Activated CD4-positive, alpha-beta memory T cell treated with anti-CD3 and anti-CD28 coated beads, Interleukin-2, amount 10 ng/mL, durations not matched to agents 7 days and 5 days (primary cell): Measurements from ENCODE around the gene MPZL2. TPM values are rescaled to one million over a fixed set of nuclear protein-coding genes. Genes with fewer than 3 reads are reported as not detected.

Source experiments
- CTCF ChIA-PET: fragments of 350-600 bp; sonication (Branson Sonifier 250); formaldehyde crosslinking; loops from one replicate; lab custom pipeline; 2021; ENCODE audit warnings: antibody characterized with exemption, inconsistent platforms; lab: Charles Lee
- POLR2A ChIA-PET: fragments of 350-600 bp; sonication (Branson Sonifier 250); formaldehyde crosslinking; loops from one replicate; lab custom pipeline; 2021; ENCODE audit warnings: antibody characterized with exemption; lab: Charles Lee
- DNase-seq: peaks from one replicate; pipeline ENCODE4 v3.0.0-alpha.2; 2020
- H3K27ac Mint-ChIP-seq: one replicate; pipeline ENCODE4 v1.8.0; 2021; ENCODE audit warnings: mild to moderate bottlenecking, mixed read lengths
- H3K27me3 Mint-ChIP-seq: one replicate; pipeline ENCODE4 v1.8.0; 2021; ENCODE audit warnings: mixed read lengths
- H3K36me3 Mint-ChIP-seq: one replicate; pipeline ENCODE4 v1.8.0; 2021; ENCODE audit warnings: low read depth, mixed read lengths
- H3K4me1 Mint-ChIP-seq: one replicate; pipeline ENCODE4 v1.8.0; 2021; ENCODE audit warnings: mixed read lengths
- H3K4me3 Mint-ChIP-seq: one replicate; pipeline ENCODE4 v1.8.0; 2021; ENCODE audit warnings: mild to moderate bottlenecking, mixed read lengths
- H3K9me3 Mint-ChIP-seq: one replicate; pipeline ENCODE4 v1.8.0; 2021; ENCODE audit warnings: mixed read lengths
- total RNA-seq, 2 experiments: library from RNA; stranded (reverse); gene quantifications; one replicate each; pipeline ENCODE4 v1.2.3, GENCODE V29; 2021

The MPZL2 gene
- total RNA-seq, 2 experiments from 2014 or later, result 3.8 to 5.3 TPM

DNA sequence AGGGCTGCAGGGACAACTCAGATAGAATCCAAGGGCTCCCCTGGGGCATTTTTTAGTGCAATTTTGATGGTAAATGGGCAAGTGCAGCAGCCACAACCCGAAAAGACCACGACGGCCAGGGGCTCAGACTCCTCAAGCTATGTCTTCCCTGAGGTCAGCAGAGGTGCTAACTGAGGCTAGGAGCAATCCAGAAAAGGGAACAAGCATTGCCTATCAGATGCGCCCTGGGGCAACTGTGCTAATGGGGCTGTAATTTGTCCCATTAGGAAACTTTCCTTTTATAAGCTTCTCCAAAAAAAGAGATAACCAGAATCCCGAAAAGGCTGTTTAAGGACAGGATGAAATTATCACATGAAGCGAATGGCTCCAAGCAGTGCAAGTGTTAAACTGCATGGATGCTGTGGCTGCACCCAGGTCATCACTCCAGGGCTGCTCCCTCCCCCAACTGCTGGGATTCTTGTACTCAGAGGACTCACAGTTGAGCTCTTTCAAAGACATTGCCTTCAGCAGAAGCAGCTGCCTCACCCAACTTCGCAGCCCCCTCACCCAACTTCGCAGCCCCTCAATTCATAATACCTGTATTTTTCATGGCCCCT is 37.6 kb upstream of the MPZL2 start:
- no peaks in the 10 kb centered on the region for H3K27me3 Mint-ChIP-seq
- ChIA-PET POLR2A (no interaction called here), CTCF (interaction anchor here (0.8 to 3.1 kb wide), 9 partner anchors 9 to 130 kb away, joined by 3 to 15 read pairs (median 3); partner anchors contain the start of genes CD3D and JAML)
- H3K9me3 Mint-ChIP-seq, result no peaks in the 10 kb centered on the region
- H3K27ac Mint-ChIP-seq, result no peak overlapping the region
- no peak for DNase-seq
- H3K36me3 Mint-ChIP-seq, result peaks cover 18% of the 10 kb centered on the region
- peaks cover 26% of the 10 kb centered on the region for H3K4me1 Mint-ChIP-seq
- H3K4me3 Mint-ChIP-seq, result no peak overlapping the region

DNA sequence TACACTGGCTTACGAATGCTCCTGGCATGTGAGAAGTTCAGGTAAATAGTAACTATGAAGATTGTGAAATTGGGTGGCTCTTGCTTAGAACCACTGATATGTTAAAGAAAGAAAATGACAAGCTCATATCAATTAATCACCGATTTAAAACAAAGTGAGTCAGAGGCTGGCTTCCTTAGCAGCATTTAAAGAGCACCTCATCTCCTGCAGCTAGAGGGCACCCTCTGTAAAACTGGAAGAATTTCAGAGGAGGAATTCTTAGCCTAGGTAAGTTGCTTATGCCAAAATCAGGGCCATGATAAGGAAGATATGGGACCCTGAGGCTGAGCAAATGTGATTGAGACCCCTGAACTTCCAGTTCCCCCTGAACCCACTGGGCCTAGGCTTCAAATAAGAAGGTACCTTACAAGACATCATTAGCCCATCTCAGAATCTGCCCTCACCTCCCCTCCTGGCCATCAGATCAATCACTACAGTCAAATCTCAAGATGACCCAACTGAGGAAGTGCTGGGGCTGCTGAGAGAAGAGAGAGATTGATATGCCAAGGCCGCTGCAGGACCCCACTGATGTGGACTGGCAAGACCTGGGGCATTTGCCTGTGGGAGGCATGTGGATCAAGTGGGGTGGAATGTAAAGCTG is 31.8 kb upstream of the MPZL2 start:
- no peaks in the 10 kb centered on the region for H3K9me3 Mint-ChIP-seq
- no peaks in the 10 kb centered on the region for H3K36me3 Mint-ChIP-seq
- H3K4me1 Mint-ChIP-seq, result peaks cover 19% of the 10 kb centered on the region
- H3K27me3 Mint-ChIP-seq, result peaks cover 2% of the 10 kb centered on the region
- H3K27ac Mint-ChIP-seq, result no peak overlapping the region
- no peak overlapping the region for H3K4me3 Mint-ChIP-seq
- POLR2A ChIA-PET, result interaction anchor here (0.6 to 1.8 kb wide), 12 partner anchors 9 to 98 kb away, joined by 3 to 24 read pairs (median 4); partner anchors contain the start of genes CD3D, CD3E, MPZL3 and UBE4A
- CTCF ChIA-PET, result interaction anchor here (0.5 to 4.7 kb wide), 57 partner anchors 8 to 488 kb away, joined by 3 to 73 read pairs (median 4); partner anchors contain the start of genes ARCN1, CD3D, CD3E and CD3G
- peak; percentile 42 for DNase-seq

DNA sequence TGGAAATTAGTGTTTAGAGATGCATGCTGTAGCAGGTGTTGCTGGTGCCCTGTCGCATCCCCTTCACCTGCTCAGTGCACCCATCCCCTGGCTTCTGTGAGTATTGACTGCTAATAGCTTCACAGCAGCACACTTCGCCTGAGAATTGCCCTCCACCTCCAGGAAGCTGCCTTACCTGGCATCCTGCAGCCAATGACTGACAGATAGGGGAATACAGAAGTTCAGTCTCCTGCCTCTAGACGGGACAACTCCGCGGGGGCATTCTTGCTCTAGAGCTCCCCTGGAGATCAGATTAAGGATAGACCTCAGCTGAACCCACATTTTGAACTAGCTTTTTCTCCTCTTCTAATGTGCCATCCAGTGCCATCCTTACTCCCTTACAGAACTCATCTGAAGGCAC is 31.1 kb upstream of the MPZL2 start:
- Mint-ChIP-seq H3K27ac (no peak overlapping the region), H3K27me3 (peaks cover 3% of the 10 kb centered on the region), H3K9me3 (no peaks in the 10 kb centered on the region), H3K4me3 (no peak overlapping the region), H3K4me1 (peaks cover 24% of the 10 kb centered on the region), H3K36me3 (no peaks in the 10 kb centered on the region)
- POLR2A ChIA-PET, result interaction anchor here (0.6 to 1.8 kb wide), 14 partner anchors 10 to 219 kb away, joined by 3 to 24 read pairs (median 4); partner anchors contain the start of genes CD3D, CD3E, KMT2A and MPZL3
- no peak for DNase-seq
- CTCF ChIA-PET, result interaction anchor here (0.5 to 4.7 kb wide), 57 partner anchors 8 to 487 kb away, joined by 3 to 73 read pairs (median 4); partner anchors contain the start of genes ARCN1, CD3D, CD3E and CD3G

DNA sequence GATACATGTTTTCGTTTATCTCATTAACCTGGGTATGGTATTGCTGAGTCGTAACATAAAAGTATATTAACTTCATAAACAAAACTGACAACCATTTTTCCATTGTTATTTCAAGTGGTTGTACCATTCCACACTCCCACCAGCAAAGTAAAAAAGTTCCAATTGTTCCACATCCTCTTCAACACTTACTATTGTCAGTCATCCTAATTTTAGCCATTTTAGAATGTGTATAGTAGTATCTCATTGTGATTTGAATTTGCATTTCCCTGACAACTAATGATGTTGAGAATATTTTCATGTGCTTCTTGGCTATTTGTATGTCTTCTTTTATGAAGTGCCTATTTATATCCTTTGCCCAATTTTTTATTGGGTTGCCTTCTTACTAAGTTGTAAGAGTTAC is 30.0 kb upstream of the MPZL2 start:
- no peak for DNase-seq
- Mint-ChIP-seq H3K36me3 (peaks cover 2% of the 10 kb centered on the region), H3K9me3 (no peaks in the 10 kb centered on the region), H3K27ac (no peak overlapping the region), H3K4me1 (peaks cover 27% of the 10 kb centered on the region), H3K4me3 (no peak overlapping the region), H3K27me3 (peaks cover 3% of the 10 kb centered on the region)
- ChIA-PET CTCF (interaction anchor here (2.7 to 4.7 kb wide), 3 partner anchors 12 to 95 kb away, joined by 43 to 73 read pairs (median 49); partner anchors contain the start of genes CD3D and CD3G), POLR2A (interaction anchor here (1.4 kb wide), 1 partner anchor 142 kb away, joined by 4 read pairs; the partner anchor contains the start of gene KMT2A)

DNA sequence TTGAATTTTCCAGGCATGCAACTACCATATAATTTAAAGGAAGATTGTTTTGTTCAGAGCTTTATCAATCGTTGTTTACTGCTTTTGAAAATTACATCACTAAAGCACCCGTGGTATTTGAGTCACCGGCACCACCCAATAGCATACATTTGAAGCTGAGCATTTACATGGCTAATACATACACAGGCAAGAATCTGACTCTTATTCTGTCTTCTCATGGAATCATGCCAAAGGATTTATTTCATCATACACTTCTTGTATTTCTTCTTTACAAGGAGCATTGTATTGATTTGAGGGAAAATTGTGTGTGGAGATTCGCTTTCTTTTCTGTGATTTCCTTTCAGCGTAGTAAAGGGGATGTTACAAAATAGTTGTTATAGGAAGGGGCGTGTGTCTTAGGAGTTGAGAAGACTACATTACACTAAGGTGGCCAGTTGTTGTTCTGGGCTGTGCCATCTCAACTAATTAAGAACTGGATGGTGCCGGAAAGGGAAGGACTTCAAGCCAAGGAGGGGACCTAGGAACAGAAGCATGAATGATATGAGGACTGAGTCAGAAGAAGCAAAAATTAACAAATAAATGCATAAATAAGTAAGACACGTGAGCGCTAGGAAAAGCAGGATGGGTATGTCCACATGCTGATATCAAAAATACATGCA is 27.5 kb upstream of the MPZL2 start:
- Mint-ChIP-seq H3K4me3 (no peak overlapping the region), H3K9me3 (no peaks in the 10 kb centered on the region), H3K36me3 (peaks cover 2% of the 10 kb centered on the region), H3K27ac (no peak overlapping the region), H3K4me1 (peaks cover 27% of the 10 kb centered on the region), H3K27me3 (peaks cover 3% of the 10 kb centered on the region)
- DNase-seq, result no peak
- ChIA-PET POLR2A (interaction anchor here (0.6 to 1.2 kb wide), 6 partner anchors 9 to 89 kb away, joined by 3 to 4 read pairs (median 3); no protein-coding TSS in a partner anchor), CTCF (interaction anchor here (0.7 to 5.6 kb wide), 16 partner anchors 8 to 146 kb away, joined by 3 to 62 read pairs (median 4); partner anchors contain the start of gene CD3E)

DNA sequence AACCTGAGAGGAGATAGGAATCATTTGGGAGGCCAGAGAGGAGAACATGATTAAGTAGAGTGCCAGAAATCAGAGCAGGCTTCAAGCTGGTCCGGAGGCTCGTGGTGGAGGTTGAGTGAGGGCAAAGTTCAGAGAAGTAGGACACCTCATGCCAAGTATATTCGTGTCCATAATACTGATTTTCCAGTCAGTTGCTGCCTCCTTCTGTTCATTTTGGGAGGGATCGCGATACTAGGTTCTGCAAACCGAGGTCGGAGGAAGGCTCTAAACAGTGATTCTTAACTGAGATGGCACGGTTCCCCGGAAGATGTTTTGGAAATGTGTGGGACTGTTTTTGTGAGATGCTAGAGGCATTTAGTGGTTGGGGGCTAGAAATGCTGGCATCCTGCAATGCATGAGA is 26.8 kb upstream of the MPZL2 start:
- DNase-seq, result peak; percentile 54
- ChIA-PET POLR2A (interaction anchor here (0.6 to 1.2 kb wide), 5 partner anchors 8 to 88 kb away, joined by 3 to 4 read pairs (median 3); no protein-coding TSS in a partner anchor), CTCF (interaction anchor here (0.7 to 5.6 kb wide), 13 partner anchors 9 to 119 kb away, joined by 3 to 62 read pairs (median 4); partner anchors contain the start of gene CD3E)
- H3K36me3 Mint-ChIP-seq, result peaks cover 2% of the 10 kb centered on the region
- peaks cover 3% of the 10 kb centered on the region for H3K27me3 Mint-ChIP-seq
- peaks cover 22% of the 10 kb centered on the region for H3K4me1 Mint-ChIP-seq
- H3K9me3 Mint-ChIP-seq, result no peaks in the 10 kb centered on the region
- H3K4me3 Mint-ChIP-seq, result no peak overlapping the region
- H3K27ac Mint-ChIP-seq, result no peak overlapping the region

DNA sequence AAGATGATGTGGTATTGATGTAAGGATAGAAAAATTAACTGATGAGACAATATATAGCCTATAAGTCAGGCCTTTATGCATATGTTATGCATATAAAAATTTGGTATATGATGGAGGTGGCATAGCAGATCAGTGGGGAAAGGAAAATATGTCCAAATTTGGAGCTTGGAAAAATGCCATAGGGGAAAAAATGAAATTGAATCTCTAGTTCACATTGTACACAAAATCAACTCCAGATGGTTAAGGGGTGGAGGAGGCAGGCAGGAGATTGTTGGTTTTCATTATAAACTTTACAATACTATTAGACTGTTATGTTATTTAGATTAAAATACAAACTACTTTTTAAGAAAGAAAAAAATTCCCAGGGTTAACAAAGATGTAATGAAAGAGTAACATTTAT is 25.3 kb upstream of the MPZL2 start:
- Mint-ChIP-seq H3K4me1 (peaks cover 16% of the 10 kb centered on the region), H3K27ac (no peak overlapping the region), H3K27me3 (peaks cover 3% of the 10 kb centered on the region), H3K36me3 (peaks cover 2% of the 10 kb centered on the region), H3K9me3 (no peaks in the 10 kb centered on the region), H3K4me3 (no peak overlapping the region)
- ChIA-PET CTCF (interaction anchor here (0.6 to 5.6 kb wide), 5 partner anchors 13 to 136 kb away, joined by 3 to 62 read pairs (median 4); no protein-coding TSS in a partner anchor), POLR2A (interaction anchor here (0.9 to 1.5 kb wide), 2 partner anchors 16 to 91 kb away, joined by 3 to 7 read pairs; partner anchors contain the start of gene CD3E)
- DNase-seq, result no peak

DNA sequence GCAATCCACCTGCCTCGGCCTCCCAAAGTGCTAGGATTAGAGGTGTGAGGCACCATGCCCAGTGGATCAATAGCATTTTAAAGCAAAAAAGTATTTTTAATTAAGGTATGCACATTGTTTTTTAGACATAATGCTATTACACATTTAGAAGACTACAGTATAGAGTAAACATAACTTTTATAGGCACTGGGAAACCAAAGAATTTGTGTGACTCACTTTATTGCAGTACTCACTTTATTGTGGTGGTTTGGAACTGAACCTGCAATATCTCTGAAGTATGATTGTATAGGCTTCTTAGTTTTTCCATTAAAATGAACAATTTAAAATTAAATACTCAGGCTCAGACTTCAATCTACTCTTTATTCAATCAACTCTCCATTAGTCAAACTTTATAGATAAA is 22.9 kb upstream of the MPZL2 start:
- no peak overlapping the region for H3K4me3 Mint-ChIP-seq
- DNase-seq, result no peak
- peaks cover 30% of the 10 kb centered on the region for H3K4me1 Mint-ChIP-seq
- H3K27me3 Mint-ChIP-seq, result peaks cover 3% of the 10 kb centered on the region
- H3K9me3 Mint-ChIP-seq, result no peaks in the 10 kb centered on the region
- H3K27ac Mint-ChIP-seq, result no peak overlapping the region
- POLR2A ChIA-PET, result no interaction called here
- CTCF ChIA-PET, result interaction anchor here (1.6 to 5.6 kb wide), 2 partner anchors 9 to 88 kb away, joined by 8 to 62 read pairs; no protein-coding TSS in a partner anchor
- H3K36me3 Mint-ChIP-seq, result peaks cover 2% of the 10 kb centered on the region

DNA sequence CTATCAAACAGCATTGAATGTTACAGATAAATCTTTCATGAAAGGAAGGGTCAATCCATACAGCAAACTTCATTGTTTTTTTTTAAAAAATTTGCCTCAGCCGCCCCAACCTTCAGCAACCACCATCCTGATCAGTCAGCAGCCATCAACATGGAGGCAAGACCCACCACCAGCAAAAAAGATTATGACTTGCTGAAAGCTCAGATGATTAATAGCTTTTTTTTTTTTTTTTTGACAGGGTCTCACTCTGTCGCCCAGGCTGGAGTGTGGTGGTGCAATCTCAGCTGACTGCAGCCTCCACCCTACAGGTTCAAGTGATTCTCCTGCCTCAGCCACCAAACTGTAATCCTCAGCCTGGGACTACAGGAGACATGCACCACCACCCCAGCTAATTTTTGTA is 22.4 kb upstream of the MPZL2 start:
- Mint-ChIP-seq H3K36me3 (peaks cover 2% of the 10 kb centered on the region), H3K9me3 (no peaks in the 10 kb centered on the region), H3K27ac (no peak overlapping the region), H3K4me1 (peaks cover 29% of the 10 kb centered on the region), H3K4me3 (no peak overlapping the region), H3K27me3 (peaks cover 3% of the 10 kb centered on the region)
- POLR2A ChIA-PET, result no interaction called here
- CTCF ChIA-PET, result interaction anchor here (1.6 to 5.6 kb wide), 3 partner anchors 9 to 88 kb away, joined by 3 to 62 read pairs (median 8); no protein-coding TSS in a partner anchor
- no peak for DNase-seq

DNA sequence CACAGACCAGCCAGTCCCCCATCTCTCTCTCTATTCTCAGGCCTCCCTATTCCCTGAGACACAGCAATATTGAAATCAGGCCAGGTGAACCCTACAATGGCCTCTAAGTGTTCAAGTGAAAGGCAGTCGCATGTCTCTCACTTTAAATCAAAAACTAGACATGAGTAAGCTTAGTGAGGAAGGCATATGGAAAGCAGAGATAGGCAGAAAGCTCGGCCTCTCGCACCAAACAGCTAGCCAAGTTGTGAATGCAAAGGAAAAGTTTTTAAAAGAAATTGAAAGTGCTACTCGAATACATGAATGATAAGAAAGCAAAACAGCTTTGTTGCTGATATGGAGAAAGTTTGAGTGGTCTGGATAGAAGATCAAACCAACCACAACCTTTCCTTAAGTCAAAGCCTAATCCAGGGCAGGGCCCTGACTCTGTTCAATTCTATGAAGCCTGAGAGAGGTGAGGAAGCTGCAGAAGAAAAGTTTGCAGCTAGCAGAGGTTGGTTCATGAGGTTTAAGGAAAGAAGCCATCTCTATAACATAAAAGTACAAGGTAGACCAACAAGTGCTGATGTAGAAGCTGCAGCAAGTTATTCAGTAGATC is 19.8 kb upstream of the MPZL2 start:
- Mint-ChIP-seq H3K4me3 (no peak overlapping the region), H3K27me3 (no peaks in the 10 kb centered on the region), H3K4me1 (peaks cover 26% of the 10 kb centered on the region), H3K27ac (no peak overlapping the region), H3K9me3 (no peaks in the 10 kb centered on the region), H3K36me3 (no peaks in the 10 kb centered on the region)
- no peak for DNase-seq
- ChIA-PET CTCF (interaction anchor here (1.3 to 7.0 kb wide), 6 partner anchors 8 to 112 kb away, joined by 3 to 49 read pairs (median 6); no protein-coding TSS in a partner anchor), POLR2A (interaction anchor here (0.8 to 1.1 kb wide), 2 partner anchors 10 to 81 kb away, joined by 3 to 4 read pairs; no protein-coding TSS in a partner anchor)

DNA sequence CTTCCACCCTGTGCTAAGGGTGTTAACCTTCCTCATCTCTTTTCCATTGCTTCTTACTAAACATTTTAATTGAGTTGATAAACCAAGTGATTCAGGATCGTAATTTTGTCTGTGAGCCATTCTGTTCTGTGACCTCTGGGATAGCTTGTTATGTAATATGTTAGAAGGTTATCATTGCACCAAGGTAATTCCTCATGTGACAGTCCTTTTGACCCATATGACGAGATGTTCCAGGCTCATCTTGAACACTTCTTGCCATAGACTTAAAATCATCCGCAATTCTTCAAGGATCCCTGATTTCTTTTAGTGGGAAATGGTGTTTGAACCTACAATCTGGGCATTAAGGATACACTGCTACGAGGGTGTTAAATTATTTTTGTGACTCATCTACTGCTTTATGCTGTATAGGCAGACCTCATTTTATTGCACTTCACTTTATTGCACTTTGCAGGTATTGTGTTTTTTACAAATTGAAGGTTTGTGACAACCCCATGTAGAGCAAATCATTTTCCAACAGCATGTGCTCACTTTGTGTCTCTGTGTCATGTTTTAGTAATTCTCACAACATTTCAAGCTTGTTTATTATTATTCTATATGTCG is 19.0 kb upstream of the MPZL2 start:
- no peaks in the 10 kb centered on the region for H3K36me3 Mint-ChIP-seq
- no peaks in the 10 kb centered on the region for H3K9me3 Mint-ChIP-seq
- ChIA-PET CTCF (interaction anchor here (0.5 to 7.0 kb wide), 8 partner anchors 9 to 422 kb away, joined by 3 to 49 read pairs (median 6); no protein-coding TSS in a partner anchor), POLR2A (interaction anchor here (0.6 to 1.3 kb wide), 2 partner anchors 8 to 44 kb away, joined by 3 to 4 read pairs; no protein-coding TSS in a partner anchor)
- H3K4me3 Mint-ChIP-seq, result no peak overlapping the region
- H3K4me1 Mint-ChIP-seq, result peaks cover 26% of the 10 kb centered on the region
- no peak overlapping the region for H3K27ac Mint-ChIP-seq
- no peaks in the 10 kb centered on the region for H3K27me3 Mint-ChIP-seq
- no peak for DNase-seq
